ENCODE results near the gene GADL1.

Gene GADL1

GRCh38 chr3:30729936-30730335, 164.5 kb downstream of the GADL1 start:
- TF ChIP-seq TAF1 (IDR thresholded peaks at IDR 0.05; ENCODE audit: borderline replicate concordance, insufficient read depth, low read length) (no peak), REST (IDR thresholded peaks at IDR 0.05; ENCODE audit: insufficient read depth in 1 of 2, low read depth in 2 of 2, low read length in 2 of 2) (no peak), SIN3A (IDR thresholded peaks at IDR 0.05; ENCODE audit: borderline replicate concordance, insufficient read depth, low read length) (no peak), FOXP2 (optimal IDR thresholded peaks at IDR 0.05; ENCODE audit: borderline replicate concordance, extremely low read depth, extremely low read length, insufficient read depth) (no peak), POLR2AphosphoS5 (IDR thresholded peaks at IDR 0.05; ENCODE audit: low read depth, low read length) (no peak)

- TF ChIP-seq FOXP2 (optimal IDR thresholded peaks at IDR 0.05; ENCODE audit: borderline replicate concordance, extremely low read depth, extremely low read length, insufficient read depth), result no peak
- TF ChIP-seq POLR2AphosphoS5 (IDR thresholded peaks at IDR 0.05; ENCODE audit: low read depth, low read length), result no peak
- TF ChIP-seq TAF1 (IDR thresholded peaks at IDR 0.05; ENCODE audit: borderline replicate concordance, insufficient read depth, low read length), result no peak
- no peak for TF ChIP-seq SIN3A (IDR thresholded peaks at IDR 0.05; ENCODE audit: borderline replicate concordance, insufficient read depth, low read length)
- TF ChIP-seq REST (IDR thresholded peaks at IDR 0.05; ENCODE audit: insufficient read depth in 1 of 2, low read depth in 2 of 2, low read length in 2 of 2), result no peak
These were observed 164.9 kb downstream of the GADL1 start for GRCh38 chr3:30729512-30729911.

- no peak for TF ChIP-seq POLR2AphosphoS5 (IDR thresholded peaks at IDR 0.05; ENCODE audit: low read depth, low read length)
- no peak for TF ChIP-seq SIN3A (IDR thresholded peaks at IDR 0.05; ENCODE audit: borderline replicate concordance, insufficient read depth, low read length)
- TF ChIP-seq TAF1 (IDR thresholded peaks at IDR 0.05; ENCODE audit: borderline replicate concordance, insufficient read depth, low read length), result no peak
- no peak for TF ChIP-seq REST (IDR thresholded peaks at IDR 0.05; ENCODE audit: insufficient read depth in 1 of 2, low read depth in 2 of 2, low read length in 2 of 2)
These were observed 166.3 kb downstream of the GADL1 start for GRCh38 chr3:30728143-30728542.

GRCh38 chr3:30724863-30725262, 169.6 kb downstream of the GADL1 start:
- TF ChIP-seq TAF1 (IDR thresholded peaks at IDR 0.05; ENCODE audit: borderline replicate concordance, insufficient read depth, low read length) (no peak), REST (IDR thresholded peaks at IDR 0.05; ENCODE audit: insufficient read depth in 1 of 2, low read depth in 2 of 2, low read length in 2 of 2) (no peak), SIN3A (IDR thresholded peaks at IDR 0.05; ENCODE audit: borderline replicate concordance, insufficient read depth, low read length) (no peak), POLR2AphosphoS5 (IDR thresholded peaks at IDR 0.05; ENCODE audit: low read depth, low read length) (no peak), FOXP2 (optimal IDR thresholded peaks at IDR 0.05; ENCODE audit: borderline replicate concordance, extremely low read depth, extremely low read length, insufficient read depth) (no peak)

GRCh38 chr3:30723211-30723610, 171.2 kb downstream of the GADL1 start:
- no peak for TF ChIP-seq SIN3A (IDR thresholded peaks at IDR 0.05; ENCODE audit: borderline replicate concordance, insufficient read depth, low read length)
- TF ChIP-seq REST (IDR thresholded peaks at IDR 0.05; ENCODE audit: insufficient read depth in 1 of 2, low read depth in 2 of 2, low read length in 2 of 2), result no peak
- TF ChIP-seq FOXP2 (optimal IDR thresholded peaks at IDR 0.05; ENCODE audit: borderline replicate concordance, extremely low read depth, extremely low read length, insufficient read depth), result no peak
- TF ChIP-seq POLR2AphosphoS5 (IDR thresholded peaks at IDR 0.05; ENCODE audit: low read depth, low read length), result no peak
- TF ChIP-seq TAF1 (IDR thresholded peaks at IDR 0.05; ENCODE audit: borderline replicate concordance, insufficient read depth, low read length), result no peak

Measured in PFSK-1 (cell line).